NCI-H2227 (cell line): ENCODE measurements around the gene C3orf85.

Experiments used
- DNase-seq: peaks from one replicate; lab custom pipeline; 2025; ENCODE audit not compliant: unreplicated experiment; lab: John Stamatoyannopoulos, UW

Gene C3orf85

GRCh38 chr3:109149078-109149477, 12.6 kb downstream of the C3orf85 start:
- DNase-seq: no peak

DNA sequence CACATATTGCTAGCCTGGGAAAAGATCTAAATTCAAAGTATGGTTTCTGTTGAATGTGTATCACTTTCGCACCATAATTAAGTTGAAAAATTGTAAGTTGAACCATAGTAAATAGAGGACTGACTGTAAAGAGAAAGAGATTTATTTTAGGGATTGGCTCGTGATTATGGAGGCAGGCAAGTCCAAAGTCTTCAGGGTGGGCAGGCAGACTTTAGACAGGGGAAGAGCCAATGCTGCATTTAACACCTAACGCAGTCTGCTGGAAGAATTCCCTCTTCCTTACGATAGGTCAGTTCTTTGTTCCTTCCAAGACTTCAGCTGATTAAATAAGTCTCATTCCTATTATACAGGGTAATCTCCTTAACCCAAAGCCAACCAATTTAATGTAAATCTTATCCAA, 15.8 kb downstream of the C3orf85 start:
- no peak for DNase-seq

GRCh38 chr3:109154979-109155378, 18.5 kb downstream of the C3orf85 start:
- DNase-seq: no peak

- no peak for DNase-seq
Measured at GRCh38 chr3:109155828-109156227, 19.3 kb downstream of the C3orf85 start.

DNA sequence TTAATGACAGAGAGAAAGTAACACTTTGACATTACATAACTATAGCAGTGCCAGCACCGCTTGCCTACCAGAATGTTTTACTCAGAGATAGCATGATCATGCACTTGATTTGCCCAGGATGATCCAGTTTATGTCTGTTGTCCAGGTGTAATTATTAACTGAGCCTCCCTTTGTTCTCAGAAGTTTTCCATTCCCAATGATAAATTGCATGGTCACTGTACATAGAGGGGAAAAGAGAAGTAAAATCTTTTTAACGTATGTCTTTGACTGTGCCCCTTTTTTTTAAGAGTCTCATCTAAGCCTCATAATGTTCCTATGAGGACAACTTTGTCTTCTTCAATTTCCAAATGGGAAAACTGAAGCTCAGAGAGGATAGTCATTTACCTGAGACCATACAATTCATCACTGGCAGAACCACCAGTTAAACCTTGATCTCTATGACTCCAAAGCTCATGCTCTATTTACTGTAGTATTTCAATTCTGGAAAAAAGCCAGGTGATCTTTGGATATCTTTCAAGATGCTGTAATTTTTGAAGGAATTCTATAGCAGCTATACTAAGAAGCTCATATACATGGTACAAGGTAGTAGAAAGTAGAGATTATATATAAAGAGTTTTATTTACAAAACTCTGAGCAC, 25.1 kb downstream of the C3orf85 start:
- DNase-seq: no peak

DNA sequence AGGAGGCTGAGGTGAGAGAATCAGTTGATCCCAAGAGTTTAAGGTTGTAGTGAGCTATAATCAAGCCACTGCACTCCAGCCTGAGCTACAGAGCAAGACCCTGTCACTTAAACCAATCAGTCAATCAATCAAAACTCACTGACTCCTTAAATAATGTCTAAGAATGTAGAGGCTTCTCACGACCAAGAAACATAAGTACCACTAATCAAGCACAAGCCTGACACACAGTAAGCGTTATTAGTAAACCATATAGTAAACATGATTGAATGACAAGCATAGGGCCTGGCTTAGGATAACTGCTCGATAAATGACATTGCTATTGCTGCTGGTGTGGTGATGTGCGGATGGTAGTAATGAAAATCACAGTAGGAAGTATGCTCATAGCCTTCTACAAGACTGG, 29.4 kb downstream of the C3orf85 start:
- DNase-seq: no peak

GRCh38 chr3:109171479-109171878, 35.0 kb downstream of the C3orf85 start:
- DNase-seq: no peak

- no peak for DNase-seq
Measured at GRCh38 chr3:109175411-109175810, 38.9 kb downstream of the C3orf85 start.

DNA sequence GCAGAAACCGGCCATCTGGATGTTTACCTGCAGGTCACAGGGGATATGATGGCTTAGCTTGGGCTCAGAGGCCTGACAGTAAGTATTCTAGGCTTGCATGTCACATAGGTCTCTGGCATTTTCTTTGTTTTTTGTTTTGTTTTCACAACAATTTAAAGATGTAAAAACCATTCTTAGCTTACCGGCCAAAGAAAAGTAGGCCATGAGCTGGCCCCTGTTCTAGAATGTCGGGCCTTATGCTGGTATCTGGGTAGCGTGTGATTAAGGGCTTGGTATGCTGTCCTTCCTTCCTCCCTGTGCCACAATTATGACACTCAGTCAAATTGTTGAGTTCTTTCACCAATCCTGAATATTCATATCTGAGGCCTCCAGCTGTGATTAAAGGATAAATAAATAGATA, 40.2 kb downstream of the C3orf85 start:
- no peak for DNase-seq

- no peak for DNase-seq
Measured at GRCh38 chr3:109177908-109178307, 41.4 kb downstream of the C3orf85 start.

DNA sequence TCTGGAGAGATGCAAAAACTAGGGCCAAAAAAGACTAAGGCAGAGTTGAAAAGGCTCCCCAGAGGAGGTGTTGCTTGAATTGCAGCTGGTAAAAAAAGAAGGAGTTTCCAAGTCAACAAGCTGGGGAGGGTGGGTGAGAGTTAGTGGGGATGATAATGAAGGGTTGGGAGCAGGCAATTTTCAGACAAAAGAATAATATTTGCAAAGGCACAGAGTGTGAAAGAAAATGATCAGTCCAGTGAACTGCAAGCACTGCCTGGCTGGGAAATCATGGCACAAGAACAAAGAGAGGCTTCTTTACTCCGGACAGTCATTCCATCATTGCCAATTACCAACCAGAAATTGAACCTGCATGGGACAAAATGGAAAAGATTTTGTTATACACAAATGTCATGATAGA, 42.2 kb downstream of the C3orf85 start:
- DNase-seq: no peak

DNA sequence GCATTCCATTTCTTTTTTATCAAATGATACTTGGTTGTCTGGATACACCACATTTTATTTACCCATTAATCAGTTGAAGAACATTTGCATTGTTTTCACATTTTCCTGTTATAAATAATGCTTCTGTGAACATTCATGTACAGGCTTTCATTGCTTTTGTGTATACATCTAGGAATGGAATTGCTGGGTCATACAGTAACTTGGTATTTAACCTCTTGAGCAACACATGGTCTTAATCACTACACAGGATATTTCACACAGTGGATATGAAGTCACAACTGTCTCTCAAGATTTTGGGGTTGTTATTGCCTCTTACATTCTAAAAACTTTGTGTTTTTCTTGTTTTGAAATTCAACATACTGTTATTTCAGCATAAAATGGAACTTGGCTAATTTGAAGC, 48.2 kb downstream of the C3orf85 start:
- no peak for DNase-seq

GRCh38 chr3:109187390-109187789, 50.9 kb downstream of the C3orf85 start:
- DNase-seq: no peak

DNA sequence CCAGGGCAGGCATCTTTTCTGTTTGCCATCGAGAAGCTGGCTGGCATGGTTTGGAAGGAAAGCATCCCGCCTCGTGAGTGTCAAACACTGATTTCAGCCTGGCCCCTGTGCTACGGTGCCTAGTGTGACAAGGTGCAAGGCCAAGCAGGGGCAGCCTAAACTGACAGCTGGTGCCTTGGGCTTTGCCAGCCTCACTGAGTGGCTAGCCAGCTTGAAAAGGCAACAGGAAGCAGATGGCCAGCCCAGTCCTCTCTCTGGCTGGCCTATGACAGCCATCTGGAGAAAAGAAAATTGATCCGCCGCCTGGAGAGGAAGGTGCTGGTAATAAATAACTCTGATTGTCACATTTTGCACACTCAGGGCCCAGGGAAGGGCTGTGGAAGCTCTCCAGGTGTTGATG, 52.2 kb downstream of the C3orf85 start:
- no peak for DNase-seq

- DNase-seq: no peak
Measured at GRCh38 chr3:109191421-109191820, 54.9 kb downstream of the C3orf85 start.

DNA sequence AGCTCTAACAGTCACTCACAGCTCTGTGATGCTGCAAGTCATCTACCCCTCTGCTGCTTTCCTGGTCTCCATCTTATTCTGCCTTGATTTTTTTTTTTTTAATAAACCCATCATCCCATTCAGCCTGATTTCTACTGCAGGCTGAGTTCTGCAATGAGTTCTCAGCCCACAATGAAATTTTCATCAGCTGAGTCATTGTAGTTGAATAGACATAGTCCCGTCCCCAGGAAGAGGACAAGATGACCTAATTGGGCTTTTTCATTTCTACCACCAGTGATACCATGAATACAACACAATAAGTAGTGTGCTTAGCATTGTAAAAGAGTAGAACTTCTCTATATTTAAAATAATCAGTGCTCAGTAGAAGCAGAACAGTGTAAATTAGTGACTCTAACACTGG, 59.3 kb downstream of the C3orf85 start:
- no peak for DNase-seq
